Epidermal melanocyte (primary cell): ENCODE measurements around the gene RAP1GAP.
"Not testable (repeated sequence)": the region's sequence is repeated elsewhere in the genome, so short reads cannot be mapped to it uniquely, and the experiment has no call there.

Experiments
- DNase-seq: peaks from one replicate; pipeline ENCODE4 v3.0.0; 2011; ENCODE audit warnings: low spot score; ENCODE audit not compliant: insufficient read length

RAP1GAP gene

DNA sequence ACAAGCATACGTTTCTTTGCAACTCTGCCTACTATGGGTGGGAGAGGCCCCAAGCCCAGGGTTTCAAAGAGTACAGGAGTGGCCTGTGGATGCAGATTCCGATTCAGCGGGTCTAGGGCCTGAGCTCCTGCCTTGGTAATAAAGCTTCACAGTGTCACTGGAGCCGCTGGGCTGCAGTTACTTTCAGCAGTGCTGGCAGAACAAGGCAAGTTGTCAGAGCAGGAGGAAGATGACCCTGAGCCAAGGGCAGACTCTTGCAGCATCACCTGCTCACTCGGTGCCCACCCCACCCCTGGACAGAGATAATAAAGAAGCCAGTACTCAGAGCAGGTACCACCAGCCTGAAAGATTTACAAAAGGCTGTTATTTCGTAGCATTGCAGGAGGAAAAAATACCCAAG, 8.0 kb upstream of the RAP1GAP start:
- no peak for DNase-seq

DNA sequence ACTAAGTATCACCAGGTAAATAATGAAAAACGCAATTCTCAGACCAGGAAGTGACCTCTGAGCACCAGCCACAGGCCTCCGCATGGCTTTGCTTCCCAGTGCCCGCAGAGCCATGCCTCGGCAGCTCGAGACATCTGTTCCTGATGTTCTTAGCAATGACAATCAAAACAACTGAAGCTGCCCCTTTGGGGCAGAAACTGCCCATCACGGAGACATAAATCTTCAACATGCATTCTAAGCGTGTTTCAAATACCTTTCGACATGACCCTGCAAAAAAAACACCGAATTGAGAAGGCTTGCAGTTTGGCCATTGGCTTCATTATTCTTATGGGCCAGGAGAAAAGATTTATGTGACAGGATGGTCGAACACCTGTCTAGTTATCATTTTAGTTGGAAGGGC, 5.8 kb upstream of the RAP1GAP start:
- no peak for DNase-seq

GRCh38 chr1:21673853-21674252, 4.7 kb upstream of the RAP1GAP start:
- not testable (repeated sequence) for DNase-seq

GRCh38 chr1:21673277-21673780, 4.2 kb upstream of the RAP1GAP start:
- no peak for DNase-seq

DNA sequence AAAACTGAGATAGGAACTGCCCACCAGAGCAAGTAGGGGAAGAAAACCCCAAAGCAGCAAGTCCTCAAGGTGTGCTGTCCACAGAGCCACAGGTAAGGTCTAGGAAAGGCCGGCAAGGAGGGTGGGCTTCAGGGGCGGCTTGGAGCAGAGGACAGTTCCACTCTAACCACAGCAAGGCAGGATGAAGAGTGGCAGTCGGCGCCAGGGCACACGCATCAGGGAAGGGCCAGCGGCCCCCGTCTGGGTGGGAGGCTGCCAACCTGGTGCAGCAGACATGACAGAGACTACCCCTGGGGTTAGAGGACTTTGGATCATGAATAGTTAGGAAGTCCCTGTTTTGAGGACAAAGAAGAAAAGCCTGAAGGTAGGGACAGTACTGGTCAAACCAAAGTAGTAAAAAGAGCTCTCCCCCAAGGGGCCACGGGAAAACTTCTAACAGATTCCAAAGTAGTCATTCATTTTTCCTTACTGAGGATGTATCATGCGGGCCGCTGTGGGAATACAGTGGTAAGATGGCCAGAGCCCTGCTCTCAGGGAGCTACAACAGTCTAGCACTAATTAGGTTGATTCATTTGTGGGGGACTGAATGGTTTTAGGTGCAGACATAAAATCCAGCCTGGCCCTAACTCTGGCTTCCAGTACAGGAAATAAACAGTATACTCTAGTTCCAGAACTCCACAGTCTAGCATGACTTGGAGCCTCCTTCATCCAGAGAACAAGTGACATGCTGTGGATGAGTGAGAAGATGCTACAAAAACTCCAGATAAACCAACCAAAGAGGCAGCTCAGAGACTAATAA, 3.5 kb upstream of the RAP1GAP start:
- no peak for DNase-seq

DNA sequence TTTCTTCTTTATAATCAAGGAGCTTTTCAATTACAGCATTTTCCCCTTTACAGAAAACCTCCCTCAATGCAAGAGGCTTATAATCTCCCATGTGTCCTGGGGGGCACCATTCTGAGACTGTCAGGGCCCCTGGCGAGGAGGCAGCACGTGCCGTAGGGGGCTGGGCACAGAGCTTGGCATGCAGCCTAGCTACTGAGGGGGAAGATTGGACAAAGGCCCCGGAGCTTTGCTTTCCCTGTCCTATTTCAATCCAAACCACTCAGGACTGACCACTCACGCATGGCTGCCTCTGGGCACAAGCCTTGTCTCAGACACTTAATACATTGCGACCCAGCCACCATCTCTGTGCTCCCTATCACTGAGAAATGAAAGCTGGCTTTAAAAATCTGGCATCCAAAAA, 2.8 kb upstream of the RAP1GAP start:
- DNase-seq: no peak

DNA sequence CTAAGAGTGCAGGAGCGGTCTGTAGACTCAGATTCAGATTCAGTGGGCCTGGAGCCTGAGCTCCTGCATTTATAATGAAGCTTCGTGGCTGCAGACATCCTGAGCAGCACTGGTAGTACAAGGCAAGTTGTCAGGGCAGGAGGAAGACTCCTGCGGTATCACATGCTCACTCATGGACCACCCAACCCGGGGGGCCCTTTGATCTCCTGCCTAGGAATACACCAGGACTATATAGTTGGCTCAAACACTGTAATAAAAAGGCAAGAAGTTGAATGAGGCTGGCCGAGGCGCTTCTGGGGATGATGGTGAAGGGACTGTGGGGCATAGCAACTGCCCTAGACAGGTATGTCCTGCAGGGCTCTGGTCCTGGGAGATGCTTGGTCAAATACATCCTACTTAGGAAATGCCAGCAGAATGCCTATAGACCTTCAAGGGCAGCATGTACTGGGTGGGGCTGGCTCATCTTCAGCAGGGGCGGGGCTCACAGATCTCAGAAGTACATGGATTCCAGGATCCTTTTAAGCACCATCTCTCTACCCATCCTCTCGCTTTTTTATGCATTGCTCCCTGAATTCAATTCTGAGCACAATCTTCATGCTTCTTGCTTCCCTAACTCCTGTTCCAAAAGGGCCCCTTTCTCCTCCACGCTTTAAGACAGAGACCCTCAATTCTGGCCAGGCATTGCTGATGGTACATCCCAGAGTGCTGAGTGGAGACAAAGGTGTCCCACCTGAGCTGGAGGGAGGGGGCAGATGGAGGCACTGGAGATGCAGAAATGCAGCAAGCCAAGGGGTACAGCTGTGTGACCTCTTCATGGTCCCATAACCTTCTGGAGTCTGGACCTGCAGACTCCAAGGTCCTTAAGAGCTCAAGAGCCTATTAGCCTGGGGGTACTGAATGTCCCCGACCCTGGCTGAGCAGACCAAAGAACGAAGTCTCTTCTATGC, 2.1 kb upstream of the RAP1GAP start:
- no peak for DNase-seq

DNA sequence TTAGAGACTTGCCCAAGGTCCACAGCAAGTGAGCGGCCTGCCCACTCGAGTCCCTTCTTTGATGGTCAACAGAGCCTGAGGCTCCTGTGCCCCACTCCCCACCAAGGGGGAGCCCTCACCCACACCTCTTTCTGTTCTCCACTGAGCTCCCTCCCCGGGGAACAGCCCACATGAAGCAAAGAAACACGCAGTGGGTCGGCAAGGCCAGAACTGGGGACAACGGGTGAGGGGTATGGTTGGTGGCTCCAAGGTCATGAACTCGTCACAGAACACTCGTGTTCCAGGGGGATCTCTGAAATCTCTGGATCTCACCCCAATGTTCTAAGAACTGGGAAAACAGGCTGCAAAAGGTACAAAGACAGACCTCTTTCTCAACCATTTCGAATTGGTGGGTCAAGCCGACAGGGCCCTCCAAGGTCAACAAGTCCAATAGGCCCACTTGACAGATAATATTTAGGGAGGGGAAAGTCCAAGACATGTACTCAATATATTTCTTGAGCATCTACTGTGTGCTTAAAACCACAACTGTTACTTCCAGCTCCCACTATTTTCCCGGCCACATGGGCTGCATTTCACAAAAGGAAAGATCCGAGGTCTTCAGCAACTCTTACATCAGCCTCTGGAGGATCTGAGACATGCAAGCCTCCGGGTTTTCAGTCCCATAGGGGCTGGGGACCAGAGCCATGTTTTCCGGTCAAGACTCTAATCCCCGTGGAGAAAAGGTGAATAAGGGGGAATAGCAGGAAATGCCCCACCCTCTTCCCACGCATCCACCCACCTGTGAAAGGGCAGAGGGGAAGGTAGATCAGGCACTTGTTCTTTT, 1.1 kb upstream of the RAP1GAP start:
- no peak for DNase-seq

DNA sequence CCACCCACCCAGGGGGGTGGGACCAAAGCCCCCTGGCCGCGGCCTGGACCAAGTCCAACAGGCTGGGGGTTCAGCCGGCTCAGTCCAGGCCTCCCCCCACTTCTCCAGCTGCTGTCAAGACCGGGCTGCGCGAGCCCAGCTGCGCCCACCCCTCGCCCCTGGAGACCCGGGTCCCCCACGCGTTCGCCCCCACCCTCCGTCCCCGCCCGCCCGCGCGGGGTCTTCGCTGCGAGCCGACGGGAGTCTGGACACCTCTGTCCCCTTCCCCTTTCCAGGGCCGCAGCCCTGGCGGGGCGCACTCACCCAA, 253 bp downstream of the RAP1GAP start:
- DNase-seq: no peak

GRCh38 chr1:21668232-21668950, 766 bp downstream of the RAP1GAP start:
- no peak for DNase-seq

DNA sequence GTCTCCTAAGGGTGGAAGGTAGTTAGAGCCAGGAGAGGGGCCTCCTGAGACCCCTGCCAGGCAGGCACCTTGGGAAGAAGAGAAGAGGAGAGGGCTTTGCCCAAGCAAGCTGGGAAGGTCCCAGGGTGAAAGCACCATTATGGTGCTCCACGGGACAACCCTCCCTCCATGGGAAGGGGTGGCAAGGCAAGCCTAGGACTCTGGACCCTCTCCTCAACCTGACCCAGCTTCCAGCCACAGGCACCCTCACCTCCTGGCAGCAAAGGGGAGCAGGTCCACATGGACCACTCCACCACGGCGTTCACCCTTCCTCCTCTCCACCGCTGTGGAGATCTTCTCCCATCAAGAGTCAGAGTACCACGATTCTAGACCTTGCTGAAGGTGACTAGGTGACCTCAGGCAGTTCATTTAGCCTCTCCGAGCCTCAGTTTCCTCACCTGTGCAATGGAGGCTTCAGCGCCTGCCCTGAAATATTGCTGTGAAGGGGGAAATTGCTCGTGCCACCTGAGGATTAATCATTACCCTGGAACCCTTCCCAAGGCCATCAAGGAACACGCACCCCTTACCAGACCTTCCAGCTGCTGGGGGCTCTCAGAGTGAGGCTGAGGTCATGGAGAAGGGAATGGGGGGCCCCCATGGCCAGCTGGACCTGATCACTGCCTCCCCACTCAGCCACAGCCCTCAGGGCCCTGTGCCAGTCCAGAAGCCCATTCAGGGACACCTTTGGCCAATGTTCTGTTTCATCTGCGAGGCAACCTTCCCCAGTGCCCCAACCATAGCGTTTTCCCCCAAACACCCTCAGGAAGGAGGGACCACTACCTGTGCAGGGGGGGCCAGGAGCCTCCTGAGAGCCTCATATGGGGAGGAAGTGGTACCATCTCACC, 1.6 kb downstream of the RAP1GAP start:
- DNase-seq: no peak

DNA sequence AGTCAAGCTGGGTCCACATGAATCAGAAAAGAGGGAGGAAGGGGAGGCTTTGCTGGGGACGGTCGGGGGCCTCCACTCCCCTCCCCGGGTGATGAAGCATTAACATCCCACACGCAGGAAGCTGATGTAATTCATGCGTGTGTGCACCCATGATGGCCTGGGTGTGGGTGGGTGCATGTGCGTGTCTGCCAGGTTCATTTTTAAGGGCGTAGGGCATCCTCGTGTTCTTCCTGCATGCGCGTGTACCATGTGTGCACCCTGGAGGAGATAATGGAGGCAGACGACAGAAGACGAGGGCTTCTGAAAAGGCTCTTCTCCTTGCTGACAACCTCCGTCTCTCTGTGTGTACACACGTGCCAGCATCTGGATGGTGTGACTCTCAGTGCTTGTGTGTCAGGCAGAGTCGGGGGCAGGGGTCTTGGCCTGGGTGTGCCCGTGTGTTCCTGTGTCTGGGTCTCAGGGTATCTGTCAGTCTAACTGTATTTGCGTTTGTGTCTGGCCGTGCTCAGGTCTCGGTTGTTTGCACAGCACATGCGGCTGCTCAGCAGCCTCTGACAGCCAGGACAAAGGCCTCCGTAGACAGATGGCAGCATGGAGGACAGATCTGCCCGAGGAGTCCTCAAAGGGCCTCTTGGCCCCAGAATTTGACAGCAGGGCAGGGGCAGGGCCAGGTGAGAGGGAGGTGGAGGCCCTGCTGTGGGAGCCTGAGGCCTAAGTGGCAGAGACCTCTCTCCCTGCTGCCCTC, 2.4 kb downstream of the RAP1GAP start:
- DNase-seq: no peak

DNA sequence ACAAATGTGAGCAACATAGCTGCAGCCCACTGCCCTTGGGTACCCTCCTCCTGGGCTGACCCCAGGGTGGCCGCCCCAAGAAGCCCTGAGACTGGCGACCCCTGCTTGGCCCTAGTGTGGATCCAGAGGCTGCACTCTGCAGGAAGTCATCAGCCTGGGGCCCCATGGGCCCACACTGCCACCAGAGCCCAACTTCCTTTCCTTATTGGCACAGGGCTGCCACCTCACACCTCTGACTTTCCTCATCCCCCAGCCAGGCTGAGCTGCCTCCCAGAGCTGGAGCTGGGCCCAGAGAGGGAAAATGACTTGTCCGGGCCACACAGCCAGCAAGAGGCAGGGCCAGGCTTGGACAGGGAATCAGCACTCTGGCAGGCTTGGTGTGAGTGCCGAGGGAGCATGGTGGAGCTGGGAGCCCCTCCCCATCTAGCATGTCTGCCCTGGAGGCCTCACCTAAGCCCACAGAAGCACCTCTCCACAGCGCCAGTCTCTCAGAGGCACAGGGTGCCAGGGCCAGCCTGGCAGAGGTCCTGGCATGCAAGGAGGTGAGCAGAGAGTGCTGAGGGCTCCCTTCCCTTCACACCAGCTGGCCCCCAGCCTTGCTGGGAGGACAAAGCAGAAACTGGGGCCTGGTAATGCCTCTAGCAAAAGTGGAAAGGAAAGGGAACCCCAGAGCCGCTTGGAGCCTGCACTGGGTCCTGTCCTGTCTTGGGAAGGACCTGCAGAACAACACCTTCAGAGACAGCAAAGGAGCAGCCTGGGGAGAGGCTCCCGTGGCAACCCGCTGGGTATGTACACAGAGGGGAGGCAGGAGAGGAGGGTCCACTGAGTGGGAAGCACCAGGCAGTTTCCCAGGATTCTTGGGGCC, 3.2 kb downstream of the RAP1GAP start:
- no peak for DNase-seq

DNA sequence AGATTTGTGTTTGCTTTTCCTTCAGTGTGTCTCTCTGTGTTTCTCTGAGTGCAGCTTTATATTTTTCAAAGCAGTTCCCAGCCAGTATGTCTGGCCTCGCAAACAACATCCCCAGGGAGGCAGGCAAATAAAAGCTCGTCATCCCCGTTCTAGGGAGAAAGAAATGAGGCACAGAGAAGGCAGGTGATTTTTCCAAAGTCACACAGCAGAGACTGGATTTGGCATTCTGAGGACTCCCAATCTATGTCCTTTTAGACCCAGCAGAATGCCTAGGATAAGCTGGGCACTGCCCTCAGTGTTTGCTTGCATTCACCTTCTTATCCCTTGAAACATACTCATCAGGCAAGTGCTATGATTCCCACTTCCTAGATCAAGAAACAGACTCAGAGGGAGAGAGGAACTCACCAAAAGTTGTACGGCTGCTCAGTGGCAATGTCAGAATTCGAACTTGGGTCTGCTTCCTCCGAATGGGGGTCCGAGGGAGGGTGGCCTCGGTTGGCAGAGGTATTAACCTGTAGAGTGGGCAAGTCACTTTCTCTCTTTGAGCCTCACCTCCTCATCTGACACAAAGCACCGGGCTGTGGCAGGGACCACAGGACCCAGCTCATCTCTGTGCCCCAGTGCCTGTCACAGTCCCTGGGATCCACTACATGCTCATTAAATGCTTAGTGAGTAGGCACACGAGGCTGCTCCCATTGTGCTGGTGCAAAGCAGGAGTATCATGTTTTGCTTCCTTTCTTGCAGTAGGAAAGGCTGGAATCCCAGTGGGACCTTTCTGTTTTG, 4.2 kb downstream of the RAP1GAP start:
- DNase-seq: no peak

DNA sequence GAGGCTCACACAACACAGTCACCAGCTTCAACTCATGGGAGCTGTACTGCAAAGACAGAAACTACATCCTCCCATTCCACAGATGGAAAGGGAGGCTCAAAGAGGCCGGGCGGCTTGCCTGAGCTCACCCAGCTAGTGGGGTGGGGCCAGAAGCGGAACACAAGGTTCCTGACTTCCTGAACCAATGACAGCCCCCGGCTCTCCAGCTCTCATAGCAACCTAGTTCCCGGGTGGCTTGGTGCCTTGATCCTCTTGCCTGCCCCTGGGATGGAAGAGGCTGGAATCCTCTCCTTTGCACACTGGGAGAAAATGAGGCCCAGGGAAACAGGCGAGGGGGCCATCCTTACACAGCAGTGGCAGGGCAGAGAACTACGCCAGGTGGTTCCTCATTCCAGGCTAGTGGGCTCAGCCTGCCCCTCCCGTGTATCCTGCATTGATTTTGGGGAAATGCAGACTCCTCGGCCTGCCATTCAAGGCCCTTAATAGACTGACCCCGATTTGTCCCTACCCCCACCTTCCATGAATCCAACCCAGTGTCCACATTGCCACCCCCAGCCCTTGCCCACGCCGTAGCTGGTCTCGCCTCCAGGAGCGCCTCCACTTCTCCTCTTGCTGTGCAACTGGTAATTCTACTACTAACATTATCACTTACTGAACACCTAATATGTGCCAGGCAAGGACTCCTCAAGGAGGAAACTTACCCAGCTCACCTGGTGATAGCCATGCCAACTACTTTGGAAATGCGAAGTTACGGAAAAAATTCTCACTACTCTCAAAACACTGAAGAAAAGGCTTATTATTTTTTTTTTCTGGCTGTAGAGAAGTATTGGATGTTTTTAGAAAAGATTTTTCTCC, 5.0 kb downstream of the RAP1GAP start:
- DNase-seq: no peak

DNA sequence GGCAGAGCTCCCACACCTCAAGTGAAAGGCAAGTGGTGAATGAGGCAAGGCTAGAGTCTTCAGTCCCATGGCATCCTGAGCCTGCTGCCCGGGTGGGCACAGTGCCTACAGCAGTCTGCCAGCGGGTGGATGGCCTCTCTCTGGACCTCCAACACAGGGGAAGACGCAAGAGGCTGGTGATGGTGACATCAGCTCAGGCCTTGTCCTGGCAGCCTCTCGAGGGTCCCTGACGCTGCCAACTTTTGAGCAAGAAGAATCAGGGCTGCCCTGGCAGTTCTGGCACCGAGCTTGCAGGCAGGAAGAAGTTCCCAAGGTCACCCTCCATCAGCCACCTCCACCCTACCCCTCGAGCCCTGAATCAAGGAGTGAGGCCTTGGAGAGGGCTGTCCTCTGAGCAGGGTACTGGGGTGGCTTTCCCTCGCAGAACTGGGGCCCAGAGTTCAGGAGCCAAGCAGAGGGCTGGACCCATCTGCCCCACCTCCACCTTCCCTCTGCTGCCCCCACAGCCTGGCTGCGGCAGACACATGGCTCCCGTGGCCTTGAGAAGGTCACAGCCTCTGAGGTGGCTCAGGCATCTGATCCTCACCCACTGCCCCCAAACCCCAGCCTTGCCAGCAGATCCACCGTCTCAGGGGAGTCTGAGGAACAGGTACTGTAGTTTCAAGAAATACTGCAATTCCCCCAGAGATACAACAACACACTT, 5.8 kb downstream of the RAP1GAP start:
- no peak for DNase-seq
